Neuron (in vitro differentiated cells): ENCODE results near the gene RGSL1.

Source experiments
- H2AFZ ChIP-seq: one replicate; pipeline ENCODE4 v1.6.1; 2013; ENCODE audit warnings: low read depth, mild to moderate bottlenecking, inconsistent platforms, low read length, moderate library complexity
- H3K27me3 ChIP-seq: one replicate; pipeline ENCODE4 v1.6.1; 2013; ENCODE audit warnings: low read length; ENCODE audit not compliant: insufficient read depth
- H3K36me3 ChIP-seq: one replicate; pipeline ENCODE4 v1.6.1; 2013; ENCODE audit warnings: low read length; ENCODE audit not compliant: insufficient read depth
- H3K4me1 ChIP-seq: one replicate; pipeline ENCODE4 v1.6.1; 2013; ENCODE audit warnings: low read length; ENCODE audit not compliant: insufficient read depth
- H3K4me3 ChIP-seq: 2 replicates; pipeline ENCODE4 v1.5.1; 2013; ENCODE audit warnings: mild to moderate bottlenecking, low read length, moderate library complexity
- H3K9me3 ChIP-seq: one replicate; pipeline ENCODE4 v1.6.1; 2013; ENCODE audit warnings: low read length

The RGSL1 gene

DNA sequence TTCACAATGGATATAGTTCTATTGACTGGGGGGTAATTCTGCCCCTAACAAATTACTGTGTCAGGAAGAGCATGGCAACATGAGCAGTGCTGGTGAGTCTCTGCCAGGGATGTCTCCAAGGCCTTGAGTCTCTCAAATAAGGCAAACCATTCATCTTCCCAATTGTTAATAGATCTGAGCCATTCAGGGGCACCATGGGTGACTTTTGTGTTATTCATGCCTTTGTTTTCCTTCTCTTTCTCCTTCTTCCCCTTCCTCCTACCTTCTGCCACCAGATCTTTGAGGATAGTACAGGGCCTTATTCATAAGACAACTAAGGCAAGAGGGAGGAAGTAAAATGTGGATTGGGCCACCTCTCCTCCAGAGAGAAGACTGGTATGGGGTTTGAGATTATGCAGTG lies at the start of gene RGSL1:
RGSL1 (plus strand) TSS at position 60 of the 400 bp plus-strand sequence; CDS start at position 80, 20 bp downstream.
- no peaks in the 10 kb centered on the region for H3K4me1 ChIP-seq
- H3K9me3 ChIP-seq = no peaks in the 10 kb centered on the region
- H3K27me3 ChIP-seq = peaks cover 2% of the 10 kb centered on the region
- H2AFZ ChIP-seq = no peak within 1 kb of the TSS
- H3K36me3 ChIP-seq = no peaks in the 10 kb centered on the region
- H3K4me3 ChIP-seq = no peak within 1 kb of the TSS

DNA sequence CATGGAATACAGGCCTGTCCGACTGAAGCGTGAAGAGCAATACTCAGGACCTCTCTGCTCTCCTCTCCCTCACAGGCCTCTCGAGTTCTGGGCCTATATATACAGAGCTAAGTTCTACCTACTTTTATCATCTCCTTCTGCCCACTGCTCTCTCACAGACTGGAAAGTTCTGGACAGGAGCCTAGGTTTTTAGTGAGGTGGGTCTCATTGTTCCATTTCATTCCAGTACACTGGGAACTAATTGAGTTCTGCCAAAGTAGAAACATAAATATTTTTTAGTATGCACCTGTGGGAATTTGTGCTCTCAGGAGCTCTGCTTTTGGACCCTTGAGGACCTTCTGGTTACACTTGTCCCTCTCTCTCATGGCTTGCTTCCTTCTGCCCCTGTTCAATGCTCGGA lies 49.4 kb upstream of the RGSL1 start, which contains the start of gene TEDDM1:
TEDDM1 (minus strand) TSS at position 101 of the 400 bp plus-strand sequence. CDS start 182 bp downstream, outside the sequence.
- no peaks in the 10 kb centered on the region for H3K36me3 ChIP-seq
- H3K4me3 ChIP-seq = no peak within 1 kb of the TSS
- no peaks in the 10 kb centered on the region for H3K9me3 ChIP-seq
- H2AFZ ChIP-seq = no peak within 1 kb of the TSS
- peaks cover 3% of the 10 kb centered on the region for H3K4me1 ChIP-seq
- no peaks in the 10 kb centered on the region for H3K27me3 ChIP-seq

DNA sequence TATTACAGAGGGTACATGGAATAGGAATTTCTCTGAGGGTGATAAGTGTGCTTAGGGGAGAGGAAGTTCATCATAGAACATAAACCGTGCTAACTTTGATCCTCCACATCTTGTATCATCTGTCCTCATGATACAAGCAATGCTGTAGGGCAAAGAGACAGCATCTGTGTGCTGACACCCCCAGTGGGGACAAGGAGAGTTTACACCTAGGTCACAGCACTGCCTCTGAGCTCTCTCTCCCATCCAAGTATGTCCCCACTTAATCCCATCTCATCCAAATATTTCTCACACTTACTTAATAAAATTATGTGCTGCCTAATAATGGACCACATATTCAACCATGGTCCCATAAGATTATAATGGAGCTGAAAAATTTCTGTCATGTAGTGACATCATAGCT lies 45.2 kb upstream of the RGSL1 start:
- no peak overlapping the region for H2AFZ ChIP-seq
- H3K4me3 ChIP-seq = no peak overlapping the region
- H3K9me3 ChIP-seq = no peaks in the 10 kb centered on the region
- no peaks in the 10 kb centered on the region for H3K4me1 ChIP-seq
- H3K36me3 ChIP-seq = no peaks in the 10 kb centered on the region
- peaks cover 2% of the 10 kb centered on the region for H3K27me3 ChIP-seq

DNA sequence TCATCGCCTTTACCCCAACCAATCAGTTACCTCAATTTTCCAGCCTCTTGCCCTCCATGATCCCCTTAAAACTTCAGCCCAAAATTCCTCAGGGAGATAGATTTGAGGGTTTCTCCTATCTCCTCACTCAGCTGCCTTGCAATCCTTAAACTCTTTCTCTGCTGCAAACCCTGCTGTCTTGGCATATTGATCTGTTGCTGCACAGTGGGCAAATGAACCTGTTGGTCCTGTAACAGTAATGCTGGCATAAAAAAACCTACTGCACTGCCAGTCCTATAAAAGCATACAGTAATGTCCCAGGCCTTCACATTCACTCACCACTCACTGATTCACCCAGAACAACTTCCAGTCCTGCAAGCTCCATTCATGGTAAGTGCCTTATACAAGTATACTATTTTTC lies 44.4 kb upstream of the RGSL1 start:
- Histone ChIP-seq H3K4me1 (no peaks in the 10 kb centered on the region), H2AFZ (no peak overlapping the region), H3K9me3 (no peaks in the 10 kb centered on the region), H3K27me3 (peaks cover 2% of the 10 kb centered on the region), H3K36me3 (no peaks in the 10 kb centered on the region), H3K4me3 (no peak overlapping the region)

DNA sequence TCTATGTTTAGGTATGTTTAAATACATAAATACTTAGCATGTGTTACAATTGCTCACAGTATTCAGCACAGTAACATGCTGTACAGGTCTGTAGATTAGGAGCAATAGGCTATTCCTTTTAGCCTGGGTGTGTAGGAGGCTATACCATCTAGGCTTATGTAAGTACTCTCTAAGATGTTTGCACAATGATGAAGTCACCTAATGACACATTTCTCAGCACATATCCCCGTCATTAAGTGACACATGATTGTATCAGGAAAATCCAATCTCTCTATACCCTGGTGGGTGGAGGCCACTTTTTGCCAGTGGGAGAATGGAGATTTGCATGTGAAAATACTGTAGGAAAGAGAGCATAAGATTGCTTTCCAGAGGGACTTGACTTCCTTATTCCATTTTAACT lies 43.9 kb upstream of the RGSL1 start:
- Histone ChIP-seq H3K36me3 (no peaks in the 10 kb centered on the region), H3K4me1 (no peaks in the 10 kb centered on the region), H3K9me3 (no peaks in the 10 kb centered on the region), H3K27me3 (peaks cover 2% of the 10 kb centered on the region), H2AFZ (no peak overlapping the region), H3K4me3 (no peak overlapping the region)

DNA sequence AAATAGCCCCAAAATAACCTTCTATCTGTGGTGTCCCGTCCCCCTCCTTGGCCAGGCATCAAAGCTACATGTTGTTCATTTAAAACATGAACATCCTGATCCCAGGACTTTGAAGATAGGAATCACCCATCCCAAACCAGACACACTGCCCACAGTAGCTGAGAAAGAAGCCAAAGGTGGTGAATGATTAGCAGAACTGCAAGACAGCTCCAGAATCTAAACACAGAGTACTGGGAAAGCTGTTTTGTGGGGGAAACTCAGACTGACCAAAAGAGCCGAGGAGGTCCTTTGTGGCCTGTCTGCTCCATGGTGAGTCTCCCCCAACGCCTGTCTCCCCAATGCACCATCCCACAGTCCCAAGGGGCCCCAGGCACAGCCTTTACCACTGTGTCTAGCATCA lies 42.2 kb upstream of the RGSL1 start:
- H3K4me3 ChIP-seq = no peak overlapping the region
- H2AFZ ChIP-seq = no peak overlapping the region
- H3K27me3 ChIP-seq = peaks cover 2% of the 10 kb centered on the region
- no peaks in the 10 kb centered on the region for H3K36me3 ChIP-seq
- H3K4me1 ChIP-seq = no peaks in the 10 kb centered on the region
- no peaks in the 10 kb centered on the region for H3K9me3 ChIP-seq

DNA sequence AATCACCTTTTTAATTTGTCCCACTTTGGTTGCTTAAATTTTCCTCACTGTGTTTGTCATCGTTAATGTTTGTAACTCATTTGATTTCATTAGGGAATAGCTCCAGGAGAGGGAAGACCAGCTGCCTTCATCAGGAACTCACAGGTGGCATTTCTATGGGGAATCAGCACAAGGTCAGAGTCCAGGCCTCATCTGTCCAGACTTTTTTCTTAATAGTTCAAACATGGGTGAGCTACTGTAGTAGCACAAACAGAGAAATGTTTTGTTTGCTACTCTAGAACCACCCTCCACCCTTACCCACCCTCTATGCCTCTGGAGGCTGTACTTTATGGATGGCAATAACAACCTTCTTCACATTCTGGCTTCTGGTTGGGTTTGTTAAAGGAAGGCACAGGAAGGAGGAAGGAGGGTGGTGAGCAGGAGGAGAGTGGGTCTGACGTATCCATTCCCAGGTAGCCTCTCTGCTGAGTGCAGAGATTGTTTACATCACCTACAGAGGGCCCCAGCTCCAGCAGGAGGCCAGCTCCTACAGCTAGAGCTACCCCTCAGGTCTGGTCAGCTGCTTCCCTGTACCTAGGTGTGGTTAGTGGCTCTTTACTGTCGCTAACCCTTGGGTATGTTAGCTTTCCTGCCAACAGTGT lies 41.4 kb upstream of the RGSL1 start:
- Histone ChIP-seq H3K27me3 (peaks cover 2% of the 10 kb centered on the region), H3K4me3 (no peak overlapping the region), H3K9me3 (no peaks in the 10 kb centered on the region), H3K4me1 (no peaks in the 10 kb centered on the region), H2AFZ (no peak overlapping the region), H3K36me3 (no peaks in the 10 kb centered on the region)

DNA sequence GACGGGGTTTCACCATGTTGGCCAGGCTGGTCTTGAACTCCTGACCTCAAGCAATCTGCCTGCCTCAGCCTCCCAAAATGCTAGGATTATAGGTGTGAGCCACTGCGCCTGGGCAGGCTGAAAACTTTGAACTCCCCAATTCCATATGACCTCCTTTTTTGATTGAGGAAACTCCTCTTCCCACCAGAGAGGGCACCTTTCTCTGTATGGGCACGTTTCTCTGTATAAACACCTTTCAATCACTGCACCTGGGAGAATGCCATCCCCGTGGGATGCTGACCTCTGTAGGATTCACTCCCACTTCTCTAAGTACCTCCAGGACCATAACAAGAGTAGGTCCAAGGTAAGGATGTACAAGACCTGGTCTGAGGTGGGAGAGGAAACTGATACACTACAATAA lies 39.8 kb upstream of the RGSL1 start:
- Histone ChIP-seq H3K4me1 (no peaks in the 10 kb centered on the region), H3K9me3 (no peaks in the 10 kb centered on the region), H3K4me3 (no peak overlapping the region), H3K36me3 (no peaks in the 10 kb centered on the region), H2AFZ (no peak overlapping the region), H3K27me3 (peaks cover 2% of the 10 kb centered on the region)

DNA sequence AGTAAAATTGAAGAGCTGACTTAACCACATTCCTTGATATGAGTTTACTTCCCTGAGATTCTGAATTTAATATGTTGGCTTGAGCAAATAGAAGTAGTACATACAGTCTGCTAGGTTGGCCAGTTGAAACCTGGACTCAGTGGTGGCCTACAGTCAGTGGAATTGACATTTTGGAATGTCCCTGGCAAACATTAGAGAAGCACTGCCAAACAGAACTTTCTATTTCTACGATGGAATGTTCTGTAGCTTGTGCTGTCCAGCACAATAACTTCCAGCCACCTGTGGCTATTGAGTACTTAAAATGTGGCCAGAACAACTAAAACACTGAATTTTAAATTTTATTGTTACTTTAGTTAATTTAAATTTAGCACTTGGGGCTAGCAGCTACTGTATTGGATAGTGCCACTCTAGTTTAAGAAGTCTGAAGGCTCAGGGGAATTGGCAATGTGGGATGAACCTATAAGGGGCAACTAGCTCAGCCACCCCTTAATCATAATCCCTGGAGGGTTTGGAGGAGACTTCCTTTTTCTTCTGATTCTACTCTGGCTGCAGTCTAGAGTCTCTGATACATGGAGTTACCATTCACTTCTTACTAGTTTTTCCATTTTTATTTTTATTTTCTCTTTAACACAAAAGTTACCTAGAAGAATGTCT lies 39.2 kb upstream of the RGSL1 start:
- Histone ChIP-seq H3K4me1 (no peaks in the 10 kb centered on the region), H3K36me3 (no peaks in the 10 kb centered on the region), H3K27me3 (peaks cover 2% of the 10 kb centered on the region), H3K4me3 (no peak overlapping the region), H3K9me3 (no peaks in the 10 kb centered on the region), H2AFZ (no peak overlapping the region)

DNA sequence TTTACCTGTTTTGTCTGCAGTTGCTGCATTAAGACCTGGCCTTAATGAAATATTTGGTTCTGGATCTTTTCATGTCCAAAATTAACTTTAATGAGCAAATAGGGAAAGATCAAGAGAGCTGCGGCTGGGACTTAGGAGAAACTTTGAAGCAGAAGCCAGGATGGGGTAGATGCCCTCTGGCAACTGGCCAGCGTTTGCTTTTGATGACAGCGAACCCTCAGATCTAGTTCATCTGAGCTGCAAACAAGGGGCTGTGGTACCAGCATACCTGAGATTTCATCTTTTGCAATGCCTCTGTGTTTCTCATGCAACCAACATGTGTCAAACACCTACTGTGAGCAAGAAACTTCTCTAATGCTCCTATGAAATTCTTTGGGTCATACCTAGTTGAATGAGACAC lies 36.5 kb upstream of the RGSL1 start:
- Histone ChIP-seq H3K27me3 (peaks cover 3% of the 10 kb centered on the region), H3K9me3 (no peaks in the 10 kb centered on the region), H3K36me3 (no peaks in the 10 kb centered on the region), H3K4me1 (no peaks in the 10 kb centered on the region), H3K4me3 (no peak overlapping the region), H2AFZ (no peak overlapping the region)

DNA sequence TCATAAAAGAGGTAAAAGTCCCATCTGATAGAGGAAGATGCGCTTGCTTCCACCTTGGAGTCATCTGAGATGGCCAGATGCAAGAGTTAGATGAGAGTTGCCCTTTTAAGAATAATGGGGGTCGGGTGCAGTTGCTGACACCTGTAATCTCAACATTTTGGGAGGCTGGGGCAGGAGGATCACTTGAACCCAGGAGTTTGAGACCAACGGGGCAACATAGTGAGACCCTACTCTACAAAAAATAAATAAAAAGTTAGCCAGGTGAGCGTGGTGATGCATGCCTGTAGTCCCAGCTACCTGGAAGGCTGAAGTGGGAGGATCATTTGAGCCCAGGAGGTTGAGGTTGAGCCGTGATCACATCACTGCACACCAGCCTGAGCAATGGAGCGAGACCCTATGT lies 36.0 kb upstream of the RGSL1 start:
- Histone ChIP-seq H3K4me3 (no peak overlapping the region), H2AFZ (no peak overlapping the region), H3K9me3 (no peaks in the 10 kb centered on the region), H3K4me1 (no peaks in the 10 kb centered on the region), H3K27me3 (peaks cover 2% of the 10 kb centered on the region), H3K36me3 (no peaks in the 10 kb centered on the region)

DNA sequence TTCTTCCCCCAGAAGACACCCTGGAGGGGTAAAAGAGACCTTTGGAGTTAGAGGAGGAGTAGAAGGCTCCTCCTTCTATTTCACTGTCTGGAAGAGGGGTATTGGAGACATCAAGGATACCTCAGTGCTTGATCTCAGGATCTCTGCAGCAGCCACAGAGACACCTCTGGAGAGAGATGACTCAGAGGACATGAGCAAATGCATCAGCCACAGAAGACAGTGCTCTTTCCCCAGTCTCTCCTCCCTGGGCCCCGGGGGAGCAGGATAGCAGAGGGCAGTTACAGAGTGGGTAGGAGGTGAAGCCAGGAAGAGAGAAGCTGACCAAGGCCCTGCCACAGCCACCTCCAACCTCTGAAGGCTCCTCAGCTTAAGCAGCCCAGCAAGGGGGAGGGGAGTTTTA lies 34.2 kb upstream of the RGSL1 start:
- Histone ChIP-seq H3K9me3 (no peaks in the 10 kb centered on the region), H3K27me3 (peaks cover 2% of the 10 kb centered on the region), H3K4me1 (no peaks in the 10 kb centered on the region), H3K4me3 (no peak overlapping the region), H3K36me3 (no peaks in the 10 kb centered on the region), H2AFZ (no peak overlapping the region)

DNA sequence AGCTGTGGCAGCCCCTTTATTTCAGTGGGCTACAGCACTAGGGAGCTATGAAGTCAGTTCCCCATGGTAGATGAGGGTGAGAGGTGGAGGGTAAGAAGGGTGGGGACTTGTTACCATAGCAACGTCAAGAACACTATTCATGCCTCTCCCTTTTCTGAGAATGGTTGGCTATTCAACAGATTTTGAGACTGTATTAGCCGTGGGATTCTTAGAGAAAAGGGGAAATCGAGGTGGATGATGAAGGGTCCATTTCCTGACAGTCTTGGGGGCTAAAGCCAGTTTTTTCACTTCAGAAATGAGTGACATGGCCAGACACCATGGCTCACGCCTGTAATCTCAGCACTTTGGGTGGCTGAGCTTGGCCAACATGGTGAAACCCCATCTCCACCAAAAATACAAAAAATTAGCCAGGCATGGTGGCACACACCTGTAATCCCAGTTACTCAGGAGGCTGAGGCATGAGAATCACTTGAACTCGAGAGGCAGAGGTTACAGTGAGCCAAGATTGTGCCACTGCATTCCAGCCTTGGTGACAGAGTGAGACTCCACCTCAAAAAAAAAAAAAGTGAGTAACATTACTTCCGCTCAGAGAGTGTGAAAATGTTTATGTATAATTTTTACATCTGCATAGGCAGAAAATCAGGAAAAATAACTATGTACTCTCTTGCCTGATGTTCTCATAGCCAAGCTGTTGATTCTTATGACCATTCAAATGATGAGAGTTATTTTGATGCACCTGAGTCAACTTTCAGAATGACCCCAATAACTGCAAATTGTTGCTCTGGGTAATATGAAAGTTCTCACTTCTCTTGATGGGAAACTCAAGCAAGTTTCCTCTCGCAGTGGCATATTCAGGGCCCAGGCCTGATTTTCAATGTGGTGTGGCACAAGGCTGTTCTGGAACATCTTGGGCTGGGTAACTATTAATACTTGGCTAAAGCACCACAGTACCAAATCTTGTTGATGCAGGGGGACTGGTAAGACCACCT lies 23.2 kb upstream of the RGSL1 start:
- H3K27me3 ChIP-seq = peaks cover 4% of the 10 kb centered on the region
- H2AFZ ChIP-seq = no peak overlapping the region
- no peaks in the 10 kb centered on the region for H3K9me3 ChIP-seq
- no peak overlapping the region for H3K4me3 ChIP-seq
- H3K4me1 ChIP-seq = no peaks in the 10 kb centered on the region
- H3K36me3 ChIP-seq = no peaks in the 10 kb centered on the region
